Testis (tissue), 2 donors: Measurements from ENCODE around the gene H6PD.

Source experiments
- POLR2A ChIP-seq: fragments of 450-650 bp; IDR thresholded peaks from one replicate; pipeline ENCODE4 v1.6.1; 2017; ENCODE audit warnings: antibody characterized with exemption, mild to moderate bottlenecking, moderate library complexity
- TF ChIP-seq, protein P1 (sequence below), 3 experiments: fragments of 450-650 bp in 2 of 3; fragments of 200-600 bp in 1 of 3; sonication (generic) in 1 of 3; IDR thresholded peaks; one replicate each; pipeline ENCODE4 v1.5.1; 2016 to 2019; ENCODE audit warnings: antibody characterized with exemption in 3 of 3, mild to moderate bottlenecking in 2 of 3, moderate library complexity in 1 of 3

DNA sequence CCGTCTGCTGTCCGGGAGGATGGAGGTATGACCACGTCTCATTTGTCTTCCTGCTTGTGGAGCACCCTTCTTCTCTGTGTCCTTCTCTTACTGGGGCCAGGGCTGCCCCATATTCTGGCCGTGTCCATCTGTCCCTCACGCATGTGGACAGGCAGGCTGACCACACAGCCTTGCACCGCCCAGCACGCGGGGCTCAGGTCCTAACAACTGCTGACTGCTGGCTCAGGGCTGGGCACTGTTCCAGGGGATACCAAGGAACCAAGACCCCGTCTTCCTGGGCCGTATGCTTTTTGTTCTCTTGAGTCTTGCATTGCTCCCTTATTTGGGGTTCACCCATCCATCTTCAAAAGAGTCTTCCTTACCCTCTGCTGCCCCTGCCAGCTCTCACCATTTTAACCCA lies 40.6 kb downstream of the H6PD start:
- TF ChIP-seq POLR2A = no peak
- TF ChIP-seq, protein P1, sequence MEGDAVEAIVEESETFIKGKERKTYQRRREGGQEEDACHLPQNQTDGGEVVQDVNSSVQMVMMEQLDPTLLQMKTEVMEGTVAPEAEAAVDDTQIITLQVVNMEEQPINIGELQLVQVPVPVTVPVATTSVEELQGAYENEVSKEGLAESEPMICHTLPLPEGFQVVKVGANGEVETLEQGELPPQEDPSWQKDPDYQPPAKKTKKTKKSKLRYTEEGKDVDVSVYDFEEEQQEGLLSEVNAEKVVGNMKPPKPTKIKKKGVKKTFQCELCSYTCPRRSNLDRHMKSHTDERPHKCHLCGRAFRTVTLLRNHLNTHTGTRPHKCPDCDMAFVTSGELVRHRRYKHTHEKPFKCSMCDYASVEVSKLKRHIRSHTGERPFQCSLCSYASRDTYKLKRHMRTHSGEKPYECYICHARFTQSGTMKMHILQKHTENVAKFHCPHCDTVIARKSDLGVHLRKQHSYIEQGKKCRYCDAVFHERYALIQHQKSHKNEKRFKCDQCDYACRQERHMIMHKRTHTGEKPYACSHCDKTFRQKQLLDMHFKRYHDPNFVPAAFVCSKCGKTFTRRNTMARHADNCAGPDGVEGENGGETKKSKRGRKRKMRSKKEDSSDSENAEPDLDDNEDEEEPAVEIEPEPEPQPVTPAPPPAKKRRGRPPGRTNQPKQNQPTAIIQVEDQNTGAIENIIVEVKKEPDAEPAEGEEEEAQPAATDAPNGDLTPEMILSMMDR (IDR thresholded peaks at IDR 0.05) = no peak
